Endothelial cell of umbilical vein (primary cell): ENCODE results near the gene CHCHD3. TPM values are rescaled to one million over a fixed set of nuclear protein-coding genes. Genes with fewer than 3 reads are reported as not detected.

ENCODE experiments used
- BruUV-seq: library from RNA; stranded (reverse); fragments of 400-500 nt; replicated peaks from 2 replicates; lab custom pipeline; 2021; lab: Mats Ljungman, UMichigan
- CTCF ChIA-PET: fragments of 300-600, 350-600 bp; sonication (Branson Sonifier 250); formaldehyde crosslinking; loops from one replicate; lab custom pipeline; 2021; ENCODE audit warnings: antibody characterized with exemption, inconsistent platforms; lab: Charles Lee
- POLR2A ChIA-PET: fragments of 300-600, 350-600 bp; sonication (Branson Sonifier 250); formaldehyde crosslinking; loops from one replicate; lab custom pipeline; 2021; ENCODE audit warnings: antibody characterized with exemption, inconsistent platforms; lab: Charles Lee
- DNase-seq: peaks from one replicate; pipeline ENCODE4 v3.0.0-alpha.2; 2011; ENCODE audit warnings: low read depth, low spot score
- FAIRE-seq: peaks from 2 replicates; lab custom pipeline; 2011; peaks lifted over from hg19 to GRCh38; lab: Jason Lieb, UNC
- H2AFZ ChIP-seq: 2 replicates; pipeline ENCODE4 v1.6.0; 2012; ENCODE audit warnings: low read depth, low read length, control low read depth, inconsistent platforms
- H3K27ac ChIP-seq: 2 replicates; pipeline ENCODE4 v1.5.1; 2011; ENCODE audit warnings: low read depth, mild to moderate bottlenecking, control low read depth, low read length, moderate library complexity; ENCODE audit not compliant: insufficient read depth
- H3K27me3 ChIP-seq, 2 experiments: 2 replicates each; pipeline versions ENCODE4 v1.6.0 to v1.6.1; 2011; ENCODE audit warnings: low read length in 2 of 2, mixed read lengths in 1 of 2; ENCODE audit not compliant: control insufficient read depth in 2 of 2, insufficient read depth in 2 of 2
- H3K36me3 ChIP-seq, 2 experiments: 2 replicates in 1 of 2; 3 replicates in 1 of 2; pipeline ENCODE4 v1.5.1; 2011; ENCODE audit warnings: low read length in 2 of 2, mild to moderate bottlenecking in 1 of 2, moderate library complexity in 1 of 2; ENCODE audit not compliant: control insufficient read depth in 2 of 2, insufficient read depth in 2 of 2; ENCODE audit errors: extremely low read depth in 1 of 2
- H3K4me1 ChIP-seq: 3 replicates; pipeline ENCODE4 v1.5.1; 2011; ENCODE audit warnings: mild to moderate bottlenecking, low read length; ENCODE audit not compliant: control insufficient read depth, insufficient read depth; ENCODE audit errors: extremely low read depth
- H3K4me2 ChIP-seq: 2 replicates; pipeline ENCODE4 v1.6.1; 2011; ENCODE audit warnings: low read length, control low read depth, mixed read lengths; ENCODE audit not compliant: insufficient read depth
- H3K4me3 ChIP-seq, 3 experiments: fragments of 200-600 bp in 1 of 3; sonication (generic), shearing (Covaris generic) in 1 of 3; replicated peaks in 1 of 3; 2 replicates each; pipeline ENCODE4 v1.5.1; 2011 to 2016; ENCODE audit warnings: control low read depth in 3 of 3, low read length in 3 of 3, mild to moderate bottlenecking in 2 of 3, inconsistent platforms in 1 of 3, low read depth in 1 of 3, moderate library complexity in 1 of 3; ENCODE audit not compliant: insufficient read depth in 1 of 3
- H3K79me2 ChIP-seq: 2 replicates; pipeline ENCODE4 v1.6.0; 2012; ENCODE audit warnings: low read length, inconsistent platforms; ENCODE audit not compliant: control insufficient read depth, insufficient read depth
- H3K9ac ChIP-seq: replicated peaks from 2 replicates; pipeline ENCODE3; 2011; ENCODE audit warnings: low read length, control low read depth; ENCODE audit not compliant: insufficient read depth; ENCODE audit errors: extremely low read depth
- H3K9me1 ChIP-seq: replicated peaks from 3 replicates; pipeline ENCODE4 v1.6.0; 2011; ENCODE audit warnings: mild to moderate bottlenecking, low read length; ENCODE audit not compliant: control insufficient read depth, insufficient read depth; ENCODE audit errors: extremely low read depth
- H3K9me3 ChIP-seq: replicated peaks from 2 replicates; pipeline ENCODE4 v1.5.1; 2012; ENCODE audit warnings: low read length, inconsistent platforms; ENCODE audit not compliant: control insufficient read depth, insufficient read depth
- H4K20me1 ChIP-seq: replicated peaks from 2 replicates; pipeline ENCODE3; 2011; ENCODE audit warnings: mild to moderate bottlenecking, low read length; ENCODE audit not compliant: control insufficient read depth, insufficient read depth; ENCODE audit errors: extremely low read depth
- CTCF ChIP-seq, 2 donors: IDR thresholded peaks; 1 replicate in 1 of 2; 2 replicates in 1 of 2; pipeline ENCODE4 v1.5.1; 2011; ENCODE audit warnings: low read length in 2 of 2, mild to moderate bottlenecking in 2 of 2, moderate library complexity in 2 of 2, control low read depth in 1 of 2, inconsistent platforms in 1 of 2, low read depth in 1 of 2; ENCODE audit not compliant: insufficient read depth in 1 of 2; ENCODE audit errors: extremely low read depth in 1 of 2
- EZH2 ChIP-seq: IDR thresholded peaks from 2 replicates; pipeline ENCODE4 v1.6.1; 2012; ENCODE audit warnings: borderline replicate concordance, low read depth, mild to moderate bottlenecking, moderate library complexity, low read length, inconsistent platforms; ENCODE audit not compliant: severe bottlenecking
- FOS ChIP-seq: IDR thresholded peaks from 2 replicates; pipeline ENCODE4 v1.6.1; 2011; ENCODE audit warnings: mild to moderate bottlenecking, low read length, moderate library complexity, borderline replicate concordance; ENCODE audit not compliant: insufficient read depth
- GATA2 ChIP-seq: IDR thresholded peaks from 2 replicates; pipeline ENCODE4 v1.7.0; 2011; ENCODE audit warnings: low read depth, mild to moderate bottlenecking, moderate library complexity, mixed read lengths, low read length; ENCODE audit not compliant: insufficient read length, insufficient read depth
- JUN ChIP-seq: IDR thresholded peaks from 2 replicates; pipeline ENCODE4 v1.6.1; 2011; ENCODE audit warnings: borderline replicate concordance, low read depth; ENCODE audit not compliant: insufficient read length, insufficient read depth
- MYC ChIP-seq: IDR thresholded peaks from one replicate; pipeline ENCODE4 v1.6.1; 2011; ENCODE audit warnings: mild to moderate bottlenecking, low read depth, low read length
- POLR2A ChIP-seq: IDR thresholded peaks from 2 replicates; pipeline ENCODE4 v1.6.1; 2012; ENCODE audit warnings: low read depth, mild to moderate bottlenecking, control low read depth, low read length
- POLR2AphosphoS5 ChIP-seq: IDR thresholded peaks from 2 replicates; pipeline ENCODE4 v1.6.1; 2012; ENCODE audit warnings: low read depth, mild to moderate bottlenecking, control low read depth, low read length, moderate library complexity; ENCODE audit not compliant: insufficient read depth
- dilution Hi-C: fragments of 300-500 bp; cut with MboI; formaldehyde crosslinking; loops from one replicate; pipeline ENCODE4 v1.15.0; 2019; ENCODE audit warnings: low sequenced_read_pairs; ENCODE audit not compliant: extremely low pct_ligation_motif_present
- intact Hi-C: fragments of 100-400 bp; cut with micrococcal nuclease; formaldehyde crosslinking; loops from one replicate; pipeline ENCODE4 v1.10.0; 2022
- polyA plus RNA-seq, 4 experiments: library from polyadenylated mRNA; depleted of rRNA in 3 of 4; stranded (reverse) in 3 of 4; unstranded in 1 of 4; fragments of >200 nt; gene quantifications; 2 replicates each; pipeline versions ENCODE4 v1.2.1 to v1.2.3, GENCODE V29; 2011 to 2012; ENCODE audit warnings: missing spikeins in 1 of 4
- total RNA-seq: library from RNA; stranded (reverse); gene quantifications from 2 replicates; pipeline ENCODE4 v1.2.3, GENCODE V29; 2021
- TF ChIP-seq, protein P1 (sequence below): IDR thresholded peaks from 2 replicates; pipeline ENCODE4 v1.6.1; 2011; ENCODE audit not compliant: insufficient read depth, insufficient read length

The CHCHD3 gene
- total and polyA plus RNA-seq, 2 donors (not counting 3 experiments of a cell fraction or from before 2014, with no cell fraction given) = 22.0 to 63.7 TPM

DNA sequence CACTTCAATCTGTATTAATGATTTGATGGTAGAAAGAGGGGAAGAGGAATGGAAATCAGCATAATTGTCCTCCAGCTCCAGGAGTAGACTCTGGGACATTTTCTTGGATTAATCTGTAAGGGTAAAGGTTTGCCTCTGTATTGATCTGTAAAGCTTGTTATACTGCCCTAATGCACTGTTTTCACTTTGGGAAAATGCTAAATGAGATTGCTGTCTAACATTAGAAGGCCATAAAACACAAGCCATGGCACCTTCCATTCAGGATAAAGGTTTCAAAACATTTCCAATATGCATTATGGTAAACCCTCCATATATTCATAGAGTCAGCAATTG is 282.8 kb downstream of the CHCHD3 start:
- POLR2A ChIA-PET = no interaction called here
- no peak for TF ChIP-seq POLR2A
- no peak for TF ChIP-seq EZH2
- TF ChIP-seq, protein P1, sequence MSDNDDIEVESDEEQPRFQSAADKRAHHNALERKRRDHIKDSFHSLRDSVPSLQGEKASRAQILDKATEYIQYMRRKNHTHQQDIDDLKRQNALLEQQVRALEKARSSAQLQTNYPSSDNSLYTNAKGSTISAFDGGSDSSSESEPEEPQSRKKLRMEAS = no peak
- no peak for TF ChIP-seq CTCF (IDR thresholded peaks at IDR 0.05; ENCODE audit: extremely low read depth in 1 of 2, insufficient read depth in 1 of 2, low read depth in 1 of 2, low read length in 2 of 2)
- TF ChIP-seq GATA2 = no peak
- TF ChIP-seq FOS = no peak
- Histone ChIP-seq H3K9me1 (no peaks in the 10 kb centered on the region), H3K4me2 (no peak overlapping the region), H3K27me3 (no peaks in the 10 kb centered on the region), H3K4me1 (peaks cover 11% of the 10 kb centered on the region), H3K36me3 (peaks cover 2 to 3% of the 10 kb centered on the region in 2 experiments), H2AFZ (no peak overlapping the region), H4K20me1 (no peaks in the 10 kb centered on the region), H3K9ac (no peak overlapping the region), H3K4me3 (no peak overlapping the region), H3K27ac (no peak overlapping the region), H3K9me3 (no peaks in the 10 kb centered on the region), H3K79me2 (no peaks in the 10 kb centered on the region)
- no peak for FAIRE-seq
- intact Hi-C loops = no loop called here
- no peak for DNase-seq
- CTCF ChIA-PET = interaction anchor here (1.3 kb wide), 1 partner anchor 545 kb away, joined by 6 read pairs; no protein-coding TSS in a partner anchor
- dilution Hi-C loops = no loop called here
- BruUV-seq = no TSS peak

GRCh38 chr7:132797152-132797551 is 284.7 kb downstream of the CHCHD3 start:
- ChIA-PET CTCF (interaction anchor here (1.2 to 1.5 kb wide), 2 partner anchors 8 to 637 kb away, joined by 4 to 5 read pairs; no protein-coding TSS in a partner anchor), POLR2A (no interaction called here)
- Histone ChIP-seq H3K27ac (no peak overlapping the region), H3K27me3 (no peaks in the 10 kb centered on the region), H3K9ac (no peak overlapping the region), H3K4me1 (peaks cover 14% of the 10 kb centered on the region), H2AFZ (no peak overlapping the region), H3K36me3 (peaks cover 2 to 3% of the 10 kb centered on the region in 2 experiments), H3K4me3 (no peak overlapping the region), H4K20me1 (no peaks in the 10 kb centered on the region), H3K4me2 (no peak overlapping the region), H3K79me2 (no peaks in the 10 kb centered on the region), H3K9me3 (no peaks in the 10 kb centered on the region), H3K9me1 (no peaks in the 10 kb centered on the region)
- BruUV-seq = no TSS peak
- FAIRE-seq = no peak
- DNase-seq = no peak
- intact Hi-C loops = no loop called here
- TF ChIP-seq EZH2 = no peak
- TF ChIP-seq MYC = no peak
- no peak for TF ChIP-seq CTCF (IDR thresholded peaks at IDR 0.05; ENCODE audit: extremely low read depth in 1 of 2, insufficient read depth in 1 of 2, low read depth in 1 of 2, low read length in 2 of 2)
- TF ChIP-seq JUN = no peak
- TF ChIP-seq FOS = no peak
- TF ChIP-seq, protein P1 = no peak
- no peak for TF ChIP-seq GATA2
- TF ChIP-seq POLR2A = no peak
- TF ChIP-seq POLR2AphosphoS5 = no peak
- dilution Hi-C loops = no loop called here
